Fibroblast of skin of right biceps (primary cell): ENCODE data around the gene DTX3L.

Experiments used
- DNase-seq: peaks from one replicate; pipeline ENCODE4 v3.0.0-alpha.2; 2013

The DTX3L gene

GRCh38 chr3:122608916-122609315, 44.8 kb downstream of the DTX3L start:
- DNase-seq = no peak

- peak; percentile 88 for DNase-seq
Observed at GRCh38 chr3:122609798-122610559, 45.8 kb downstream of the DTX3L start.

- DNase-seq = no peak
Observed at GRCh38 chr3:122612696-122613095, 48.6 kb downstream of the DTX3L start.

GRCh38 chr3:122615303-122615702, 51.2 kb downstream of the DTX3L start:
- no peak for DNase-seq

GRCh38 chr3:122618614-122619013, 54.5 kb downstream of the DTX3L start:
- no peak for DNase-seq

- DNase-seq = no peak
Observed at GRCh38 chr3:122619040-122619439, 54.9 kb downstream of the DTX3L start.

GRCh38 chr3:122620399-122620798, 56.3 kb downstream of the DTX3L start:
- DNase-seq = no peak

- no peak for DNase-seq
Observed at GRCh38 chr3:122621112-122621511, 57.0 kb downstream of the DTX3L start.

- no peak for DNase-seq
Observed at GRCh38 chr3:122623031-122623829, 59.1 kb downstream of the DTX3L start.
